ENCODE measurements around the gene MOXD1.

GRCh38 chr6:132286298-132287019, 114.8 kb downstream of the MOXD1 start:
- TF ChIP-seq CTCF (IDR thresholded peaks at IDR 0.05) (no peak), EZH2phosphoT487 (IDR thresholded peaks at IDR 0.05) (no peak), EZH2 (IDR thresholded peaks at IDR 0.05) (no peak)
